Liver (tissue), 3 donors: ENCODE data around the gene COX20.

Experiments used
- CTCF ChIP-seq: fragments of 150-350 bp; IDR thresholded peaks from 2 replicates; pipeline ENCODE4 v1.5.1; 2017; ENCODE audit warnings: improper control_type of control experiment, low read depth, low read length; ENCODE audit not compliant: missing input control
- EGR1 ChIP-seq, 2 donors: IDR thresholded peaks; 2 replicates each; pipeline ENCODE4 v1.6.1; 2016 to 2018; ENCODE audit warnings: antibody characterized with exemption in 2 of 2, low read depth in 2 of 2
- FOXA1 ChIP-seq: IDR thresholded peaks from 2 replicates; pipeline ENCODE4 v1.6.1; 2016; ENCODE audit warnings: antibody characterized with exemption
- HNF4A ChIP-seq, 2 donors: conservative IDR thresholded peaks; 2 replicates each; pipeline ENCODE4 v1.6.1; 2016; ENCODE audit warnings: antibody characterized with exemption in 2 of 2, mild to moderate bottlenecking in 2 of 2
- HNF4G ChIP-seq: IDR thresholded peaks from 2 replicates; pipeline ENCODE4 v1.6.1; 2016; ENCODE audit warnings: antibody characterized with exemption
- JUND ChIP-seq, 2 donors: IDR thresholded peaks; 2 replicates each; pipeline ENCODE4 v1.6.1; 2016; ENCODE audit warnings: antibody characterized with exemption in 2 of 2
- REST ChIP-seq: IDR thresholded peaks from 2 replicates; pipeline ENCODE4 v1.6.1; 2016; ENCODE audit warnings: antibody characterized with exemption, mild to moderate bottlenecking
- RXRA ChIP-seq, 2 donors: IDR thresholded peaks; 2 replicates each; pipeline ENCODE4 v1.6.1; 2017 to 2018; ENCODE audit warnings: antibody characterized with exemption in 2 of 2, mild to moderate bottlenecking in 1 of 2
- SP1 ChIP-seq: IDR thresholded peaks from 2 replicates; pipeline ENCODE4 v1.6.1; 2018; ENCODE audit warnings: antibody characterized with exemption, mild to moderate bottlenecking
- TAF1 ChIP-seq: conservative IDR thresholded peaks from 2 replicates; pipeline ENCODE4 v1.6.1; 2016; ENCODE audit warnings: antibody characterized with exemption, mild to moderate bottlenecking
- YY1 ChIP-seq: IDR thresholded peaks from 2 replicates; pipeline ENCODE4 v1.6.1; 2016; ENCODE audit warnings: antibody characterized with exemption, mild to moderate bottlenecking
- donor health status: healthy.
- donor health status: healthy.

DNA sequence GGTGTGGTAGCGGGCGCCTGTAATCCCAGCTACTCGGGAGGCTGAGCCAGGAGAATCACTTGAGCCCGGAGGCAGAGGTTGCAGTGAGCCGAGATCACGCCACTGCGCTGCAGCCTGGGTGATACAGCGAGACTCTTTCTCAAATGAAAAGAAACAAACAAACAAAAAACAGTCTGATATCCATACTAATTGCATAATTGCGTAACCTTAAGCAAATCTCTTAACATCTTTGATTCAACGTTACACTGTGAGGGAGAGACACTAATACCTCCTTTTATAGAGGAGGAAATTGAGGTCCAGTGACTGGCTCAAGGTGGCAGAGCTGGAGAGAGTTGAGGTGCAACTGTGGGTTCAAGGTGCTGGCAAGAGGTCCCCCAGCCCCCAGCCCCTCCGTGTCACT, 12.6 kb upstream of the COX20 start:
- TF ChIP-seq YY1 (no peak), EGR1 (IDR thresholded peaks at IDR 0.05; ENCODE audit: low read depth in 2 of 2) (no peak), CTCF (no peak), HNF4G (no peak), SP1 (no peak), JUND (IDR thresholded peaks at IDR 0.05) (no peak), HNF4A (conservative IDR thresholded peaks at IDR 0.05) (no peak), REST (no peak), FOXA1 (no peak), TAF1 (no peak), RXRA (IDR thresholded peaks at IDR 0.05) (no peak)
